K562 (cell line): ENCODE results near the gene EPS8. TPM values are rescaled to one million over a fixed set of nuclear protein-coding genes. Genes with fewer than 3 reads are reported as not detected.

Experiments
- ATAC-seq: fragments of 200-7000 bp; cut with Tn5 transposase; 3 replicates; pipeline ENCODE4 v1.9.1; 2020; ENCODE audit warnings: moderate library complexity
- BruUV-seq: library from RNA; stranded (reverse); fragments of 400-500 nt; replicated peaks from 2 replicates; lab custom pipeline; 2021; lab: Mats Ljungman, UMichigan
- CTCF ChIA-PET: fragments of 300-600 bp; formaldehyde crosslinking; extraction: SDS; loops from one replicate; lab custom pipeline; 2021; ENCODE audit warnings: low intra/inter-chr PET ratio; lab: Yijun Ruan, JAX
- POLR2A ChIA-PET: fragments of 300-600, 350-650 bp; sonication (Branson Sonifier 250); formaldehyde crosslinking; extraction: SDS; loops from one replicate; lab custom pipeline; 2021; ENCODE audit warnings: antibody characterized with exemption, inconsistent platforms; lab: Yijun Ruan, JAX
- DNase-seq, 4 experiments: peaks; one replicate each; pipeline versions ENCODE4 v3.0.0 to v3.0.0-alpha.2; 2011 to 2018; ENCODE audit warnings: low spot score in 3 of 4, mixed read lengths in 3 of 4; ENCODE audit errors: extremely low read depth in 1 of 4
- FAIRE-seq: peaks from 2 replicates; lab custom pipeline; 2011; peaks lifted over from hg19 to GRCh38; lab: Jason Lieb, UNC
- H2AFZ ChIP-seq: 2 replicates; pipeline ENCODE4 v1.6.0; 2011; ENCODE audit warnings: low read depth, low read length, control low read depth, inconsistent platforms
- H3K27ac ChIP-seq: fragments of 200-600 bp; 3 replicates; pipeline ENCODE4 v1.8.0; 2011; ENCODE audit warnings: low read depth, mild to moderate bottlenecking, control low read depth, inconsistent platforms, low read length, moderate library complexity, mixed read lengths; ENCODE audit errors: extremely low read depth
- H3K27me3 ChIP-seq, 2 experiments: fragments of 300-600 bp in 1 of 2; 2 replicates in 1 of 2; 3 replicates in 1 of 2; pipeline versions ENCODE4 v1.6.0 to v1.8.0; 2011; ENCODE audit warnings: inconsistent platforms in 2 of 2, low read length in 2 of 2, mild to moderate bottlenecking in 1 of 2, mixed read lengths in 1 of 2, moderate library complexity in 1 of 2; ENCODE audit not compliant: control insufficient read depth in 2 of 2, insufficient read depth in 2 of 2
- H3K36me3 ChIP-seq: fragments of 300-600 bp; 3 replicates; pipeline ENCODE4 v1.8.0; 2011; ENCODE audit warnings: mild to moderate bottlenecking, low read length, inconsistent platforms; ENCODE audit not compliant: control insufficient read depth, insufficient read depth
- H3K4me1 ChIP-seq, 2 experiments: fragments of 200-600 bp in 1 of 2; replicated peaks in 1 of 2; 2 replicates in 1 of 2; 3 replicates in 1 of 2; pipeline versions ENCODE4 v1.5.1 to v1.8.0; 2011; ENCODE audit warnings: inconsistent platforms in 2 of 2, low read length in 2 of 2, mild to moderate bottlenecking in 1 of 2, mixed read lengths in 1 of 2, moderate library complexity in 1 of 2; ENCODE audit not compliant: control insufficient read depth in 2 of 2, insufficient read depth in 2 of 2
- H3K4me2 ChIP-seq: 2 replicates; pipeline ENCODE4 v1.6.1; 2011; ENCODE audit warnings: low read length, control low read depth, inconsistent platforms, mixed read lengths; ENCODE audit not compliant: insufficient read depth
- H3K4me3 ChIP-seq: fragments of 200-600 bp; sonication (generic), shearing (Covaris generic); 2 replicates; pipeline ENCODE4 v1.5.1; 2016; ENCODE audit warnings: control low read depth, inconsistent platforms
- H3K79me2 ChIP-seq: fragments of 200-600 bp; 3 replicates; pipeline ENCODE4 v1.8.0; 2011; ENCODE audit warnings: low read length, inconsistent platforms; ENCODE audit not compliant: control insufficient read depth, insufficient read depth
- H3K9ac ChIP-seq, 2 experiments: 2 replicates each; pipeline versions ENCODE4 v1.6.0 to v1.6.1; 2011; ENCODE audit warnings: low read depth in 2 of 2, low read length in 2 of 2, control low read depth in 1 of 2, inconsistent platforms in 1 of 2, mild to moderate bottlenecking in 1 of 2, mixed read lengths in 1 of 2; ENCODE audit not compliant: insufficient read depth in 1 of 2
- H3K9me1 ChIP-seq: one replicate; pipeline ENCODE4 v1.6.0; 2011; ENCODE audit warnings: inconsistent platforms, mild to moderate bottlenecking, low read length, moderate library complexity; ENCODE audit not compliant: control insufficient read depth, insufficient read depth
- H3K9me3 ChIP-seq: replicated peaks from 2 replicates; pipeline ENCODE4 v1.5.1; 2011; ENCODE audit warnings: low read depth, low read length, inconsistent platforms; ENCODE audit not compliant: control insufficient read depth, insufficient read depth
- H4K20me1 ChIP-seq: replicated peaks from 2 replicates; pipeline ENCODE4 v1.6.1; 2011; ENCODE audit warnings: low read length, inconsistent platforms, mixed read lengths; ENCODE audit not compliant: control insufficient read depth, insufficient read depth
- EP300 ChIP-seq: IDR thresholded peaks from 2 replicates; pipeline ENCODE4 v1.6.1; 2012; ENCODE audit warnings: low read length, improper control_type of control experiment
- ETS1 ChIP-seq: conservative IDR thresholded peaks from 2 replicates; pipeline ENCODE4 v1.6.1; 2011; ENCODE audit warnings: low read depth, mild to moderate bottlenecking, low read length; ENCODE audit not compliant: control insufficient read depth
- GTF2B ChIP-seq: IDR thresholded peaks from 2 replicates; pipeline ENCODE4 v1.6.1; 2011; ENCODE audit not compliant: insufficient read length; ENCODE audit errors: extremely low read depth
- KDM2B ChIP-seq: fragments of 250-450 bp; sonication (Bioruptor Pico); IDR thresholded peaks from 2 replicates; pipeline ENCODE4 v1.8.0; 2021; ENCODE audit warnings: mild to moderate bottlenecking, moderate library complexity
- TCF15 ChIP-seq: fragments of 250-450 bp; sonication (Bioruptor Pico); IDR thresholded peaks from 2 replicates; pipeline ENCODE4 v1.8.0; 2022; ENCODE audit warnings: moderate library complexity, mild to moderate bottlenecking, inconsistent platforms
- ZNF140 ChIP-seq: fragments of 250-450 bp; sonication (Bioruptor Pico); IDR thresholded peaks from 2 replicates; pipeline ENCODE4 v1.8.0; 2021; ENCODE audit warnings: moderate library complexity, mild to moderate bottlenecking, inconsistent platforms
- WGBS: fragments of 100-300 bp; shearing (Covaris generic); methylation state at CpG from one replicate; pipeline ENCODE4 v1.1.6; 2016; ENCODE audit warnings: low coverage, mixed read lengths; ENCODE audit not compliant: insufficient coverage; ENCODE audit errors: missing lambda C conversion rate; 5-methylcytosine and 5-hydroxymethylcytosine counted together
- in situ Hi-C: fragments of 300-500 bp; cut with MboI; formaldehyde crosslinking; loops from 4 replicates; pipeline ENCODE4 v1.15.0; 2018; ENCODE audit warnings: inconsistent platforms, mixed read lengths
- intact Hi-C: fragments of 100-400 bp; cut with micrococcal nuclease; formaldehyde crosslinking; loops from 2 replicates; pipeline ENCODE4 v1.14.2; 2022
- polyA plus RNA-seq, 8 experiments: library from polyadenylated mRNA; depleted of rRNA in 4 of 8; stranded (reverse) in 5 of 8; unstranded in 3 of 8; fragments of >200 nt; fragmentation: Nextera tagmentation in 2 of 8; fragmentation: Illumina TruSeq in 1 of 8; extraction: Ambion mirVana in 2 of 8; extraction: Trizol in 1 of 8; gene quantifications; 2 replicates each; pipeline versions ENCODE4 v1.2.1 to v1.2.3, GENCODE V29; 2011 to 2014; ENCODE audit warnings: inconsistent platforms in 1 of 8, missing spikeins in 1 of 8
- total RNA-seq, 7 experiments: library from RNA; depleted of rRNA in 6 of 7; stranded (reverse); fragments of >200 nt in 6 of 7; fragmentation: Illumina TruSeq in 2 of 7; extraction: Trizol in 2 of 7; gene quantifications; 2 replicates each; pipeline versions ENCODE4 v1.2.1 to v1.2.3, GENCODE V29; 2011 to 2021; ENCODE audit warnings: low replicate concordance in 1 of 7

EPS8 gene
- total and polyA plus RNA-seq, 9 of the 15 experiments (the other 6 are each of a cell fraction or from before 2014, with no cell fraction given) = 0.10 to 1.9 (median 0.33) TPM

- H3K36me3 ChIP-seq = no peaks in the 10 kb centered on the region
- no peak overlapping the region for H3K9ac ChIP-seq
- DNase-seq = no peak
- CTCF ChIA-PET = no interaction called here
- H3K9me3 ChIP-seq = no peaks in the 10 kb centered on the region
- POLR2A ChIA-PET = no interaction called here
- no TSS peak for BruUV-seq
- no peak overlapping the region for H2AFZ ChIP-seq
- no peaks in the 10 kb centered on the region for H3K27me3 ChIP-seq
- no peaks in the 10 kb centered on the region for H3K79me2 ChIP-seq
- in situ Hi-C loops = no loop called here
- H3K4me2 ChIP-seq = no peak overlapping the region
- WGBS = 0% methylated on average over 2 of the region's 2 CpGs
- no peak overlapping the region for H3K27ac ChIP-seq
- no peaks in the 10 kb centered on the region for H3K4me1 ChIP-seq
- no peak for TF ChIP-seq ZNF140
- TF ChIP-seq TCF15 (CRISPR knock-in tag) = no peak
- TF ChIP-seq GTF2B = no peak
- TF ChIP-seq KDM2B = no peak
- TF ChIP-seq ETS1 = no peak
- no peak for TF ChIP-seq EP300
- TF ChIP-seq, all 486 proteins: peak for 0
- FAIRE-seq (no peak), ATAC-seq (no peak)
- no peaks in the 10 kb centered on the region for H3K9me1 ChIP-seq
- intact Hi-C loops = no loop called here
- no peak overlapping the region for H3K4me3 ChIP-seq
- H4K20me1 ChIP-seq = no peaks in the 10 kb centered on the region
These were observed 74.9 kb downstream of the EPS8 start for GRCh38 chr12:15714256-15714655.
